ENCODE data around the gene SLC25A14.

DNA sequence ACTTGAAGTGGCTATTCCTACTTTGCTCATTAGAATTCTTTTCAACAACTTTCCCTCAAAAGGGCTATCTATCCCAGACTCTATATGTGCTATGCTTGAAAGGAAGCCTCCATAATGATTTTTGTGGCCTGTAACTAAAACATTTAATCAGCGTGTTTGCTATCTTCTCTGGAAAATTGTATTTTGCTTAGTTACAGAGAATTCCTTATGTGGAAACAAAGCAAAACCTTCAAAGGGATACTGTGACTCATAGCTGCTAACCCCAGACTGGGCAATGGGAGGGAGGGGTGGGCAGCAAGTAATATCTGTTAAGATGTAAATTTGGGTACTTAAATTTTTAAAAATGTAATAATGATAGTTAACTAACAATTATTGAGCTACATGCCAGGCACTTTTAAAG is 3.7 kb downstream of the SLC25A14 start:
- TF ChIP-seq, protein P1, sequence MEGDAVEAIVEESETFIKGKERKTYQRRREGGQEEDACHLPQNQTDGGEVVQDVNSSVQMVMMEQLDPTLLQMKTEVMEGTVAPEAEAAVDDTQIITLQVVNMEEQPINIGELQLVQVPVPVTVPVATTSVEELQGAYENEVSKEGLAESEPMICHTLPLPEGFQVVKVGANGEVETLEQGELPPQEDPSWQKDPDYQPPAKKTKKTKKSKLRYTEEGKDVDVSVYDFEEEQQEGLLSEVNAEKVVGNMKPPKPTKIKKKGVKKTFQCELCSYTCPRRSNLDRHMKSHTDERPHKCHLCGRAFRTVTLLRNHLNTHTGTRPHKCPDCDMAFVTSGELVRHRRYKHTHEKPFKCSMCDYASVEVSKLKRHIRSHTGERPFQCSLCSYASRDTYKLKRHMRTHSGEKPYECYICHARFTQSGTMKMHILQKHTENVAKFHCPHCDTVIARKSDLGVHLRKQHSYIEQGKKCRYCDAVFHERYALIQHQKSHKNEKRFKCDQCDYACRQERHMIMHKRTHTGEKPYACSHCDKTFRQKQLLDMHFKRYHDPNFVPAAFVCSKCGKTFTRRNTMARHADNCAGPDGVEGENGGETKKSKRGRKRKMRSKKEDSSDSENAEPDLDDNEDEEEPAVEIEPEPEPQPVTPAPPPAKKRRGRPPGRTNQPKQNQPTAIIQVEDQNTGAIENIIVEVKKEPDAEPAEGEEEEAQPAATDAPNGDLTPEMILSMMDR (IDR thresholded peaks at IDR 0.05) = no peak
- TF ChIP-seq, protein P2, sequence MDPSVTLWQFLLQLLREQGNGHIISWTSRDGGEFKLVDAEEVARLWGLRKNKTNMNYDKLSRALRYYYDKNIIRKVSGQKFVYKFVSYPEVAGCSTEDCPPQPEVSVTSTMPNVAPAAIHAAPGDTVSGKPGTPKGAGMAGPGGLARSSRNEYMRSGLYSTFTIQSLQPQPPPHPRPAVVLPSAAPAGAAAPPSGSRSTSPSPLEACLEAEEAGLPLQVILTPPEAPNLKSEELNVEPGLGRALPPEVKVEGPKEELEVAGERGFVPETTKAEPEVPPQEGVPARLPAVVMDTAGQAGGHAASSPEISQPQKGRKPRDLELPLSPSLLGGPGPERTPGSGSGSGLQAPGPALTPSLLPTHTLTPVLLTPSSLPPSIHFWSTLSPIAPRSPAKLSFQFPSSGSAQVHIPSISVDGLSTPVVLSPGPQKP (IDR thresholded peaks at IDR 0.05; ENCODE audit: low read depth, low read length) = no peak
- TF ChIP-seq EP300 (IDR thresholded peaks at IDR 0.05) (no peak), POLR2A (IDR thresholded peaks at IDR 0.05; ENCODE audit: low read length) (no peak), CHD2 (IDR thresholded peaks at IDR 0.05; ENCODE audit: low read length, partially characterized antibody) (no peak), JUN (IDR thresholded peaks at IDR 0.05) (no peak), MYC (IDR thresholded peaks at IDR 0.05; ENCODE audit: borderline replicate concordance, low read length) (no peak), FOXS1 (CRISPR knock-in tag; IDR thresholded peaks at IDR 0.05) (no peak), KDM1A (IDR thresholded peaks at IDR 0.05; ENCODE audit: low read depth) (no peak), RNF2 (IDR thresholded peaks at IDR 0.05; ENCODE audit: borderline replicate concordance, low read depth) (no peak)
- TF ChIP-seq, protein P3, sequence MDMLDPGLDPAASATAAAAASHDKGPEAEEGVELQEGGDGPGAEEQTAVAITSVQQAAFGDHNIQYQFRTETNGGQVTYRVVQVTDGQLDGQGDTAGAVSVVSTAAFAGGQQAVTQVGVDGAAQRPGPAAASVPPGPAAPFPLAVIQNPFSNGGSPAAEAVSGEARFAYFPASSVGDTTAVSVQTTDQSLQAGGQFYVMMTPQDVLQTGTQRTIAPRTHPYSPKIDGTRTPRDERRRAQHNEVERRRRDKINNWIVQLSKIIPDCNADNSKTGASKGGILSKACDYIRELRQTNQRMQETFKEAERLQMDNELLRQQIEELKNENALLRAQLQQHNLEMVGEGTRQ (IDR thresholded peaks at IDR 0.05) = no peak
- TF ChIP-seq, protein P4, sequence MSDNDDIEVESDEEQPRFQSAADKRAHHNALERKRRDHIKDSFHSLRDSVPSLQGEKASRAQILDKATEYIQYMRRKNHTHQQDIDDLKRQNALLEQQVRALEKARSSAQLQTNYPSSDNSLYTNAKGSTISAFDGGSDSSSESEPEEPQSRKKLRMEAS (IDR thresholded peaks at IDR 0.05) = no peak
- TF ChIP-seq, protein P5, sequence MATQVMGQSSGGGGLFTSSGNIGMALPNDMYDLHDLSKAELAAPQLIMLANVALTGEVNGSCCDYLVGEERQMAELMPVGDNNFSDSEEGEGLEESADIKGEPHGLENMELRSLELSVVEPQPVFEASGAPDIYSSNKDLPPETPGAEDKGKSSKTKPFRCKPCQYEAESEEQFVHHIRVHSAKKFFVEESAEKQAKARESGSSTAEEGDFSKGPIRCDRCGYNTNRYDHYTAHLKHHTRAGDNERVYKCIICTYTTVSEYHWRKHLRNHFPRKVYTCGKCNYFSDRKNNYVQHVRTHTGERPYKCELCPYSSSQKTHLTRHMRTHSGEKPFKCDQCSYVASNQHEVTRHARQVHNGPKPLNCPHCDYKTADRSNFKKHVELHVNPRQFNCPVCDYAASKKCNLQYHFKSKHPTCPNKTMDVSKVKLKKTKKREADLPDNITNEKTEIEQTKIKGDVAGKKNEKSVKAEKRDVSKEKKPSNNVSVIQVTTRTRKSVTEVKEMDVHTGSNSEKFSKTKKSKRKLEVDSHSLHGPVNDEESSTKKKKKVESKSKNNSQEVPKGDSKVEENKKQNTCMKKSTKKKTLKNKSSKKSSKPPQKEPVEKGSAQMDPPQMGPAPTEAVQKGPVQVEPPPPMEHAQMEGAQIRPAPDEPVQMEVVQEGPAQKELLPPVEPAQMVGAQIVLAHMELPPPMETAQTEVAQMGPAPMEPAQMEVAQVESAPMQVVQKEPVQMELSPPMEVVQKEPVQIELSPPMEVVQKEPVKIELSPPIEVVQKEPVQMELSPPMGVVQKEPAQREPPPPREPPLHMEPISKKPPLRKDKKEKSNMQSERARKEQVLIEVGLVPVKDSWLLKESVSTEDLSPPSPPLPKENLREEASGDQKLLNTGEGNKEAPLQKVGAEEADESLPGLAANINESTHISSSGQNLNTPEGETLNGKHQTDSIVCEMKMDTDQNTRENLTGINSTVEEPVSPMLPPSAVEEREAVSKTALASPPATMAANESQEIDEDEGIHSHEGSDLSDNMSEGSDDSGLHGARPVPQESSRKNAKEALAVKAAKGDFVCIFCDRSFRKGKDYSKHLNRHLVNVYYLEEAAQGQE (IDR thresholded peaks at IDR 0.05) = no peak

Measured in A549 (cell line).